Activated naive CD4-positive, alpha-beta T cell treated with anti-CD3 and anti-CD28 coated beads, Interleukin-2, amount 10 ng/mL, durations not matched to agents 7 days and 5 days (primary cell): ENCODE measurements around the gene UTRN.

Source experiments
- CTCF ChIA-PET: fragments of 350-600 bp; sonication (Branson Sonifier 250); formaldehyde crosslinking; loops from one replicate; lab custom pipeline; 2021; ENCODE audit warnings: antibody characterized with exemption; lab: Charles Lee
- DNase-seq: peaks from one replicate; pipeline ENCODE4 v3.0.0-alpha.2; 2020
- H3K27ac Mint-ChIP-seq: one replicate; pipeline ENCODE4 v1.8.0; 2021; ENCODE audit warnings: mild to moderate bottlenecking, moderate library complexity, mixed read lengths
- H3K27me3 Mint-ChIP-seq: one replicate; pipeline ENCODE4 v1.8.0; 2021; ENCODE audit warnings: mild to moderate bottlenecking, mixed read lengths
- H3K36me3 Mint-ChIP-seq: one replicate; pipeline ENCODE4 v1.8.0; 2021; ENCODE audit warnings: mixed read lengths
- H3K4me1 Mint-ChIP-seq: one replicate; pipeline ENCODE4 v1.8.0; 2021; ENCODE audit warnings: mixed read lengths
- H3K4me3 Mint-ChIP-seq: one replicate; pipeline ENCODE4 v1.8.0; 2021; ENCODE audit warnings: mild to moderate bottlenecking, moderate library complexity, mixed read lengths
- H3K9me3 Mint-ChIP-seq: one replicate; pipeline ENCODE4 v1.8.0; 2021; ENCODE audit warnings: mixed read lengths

The UTRN gene

DNA sequence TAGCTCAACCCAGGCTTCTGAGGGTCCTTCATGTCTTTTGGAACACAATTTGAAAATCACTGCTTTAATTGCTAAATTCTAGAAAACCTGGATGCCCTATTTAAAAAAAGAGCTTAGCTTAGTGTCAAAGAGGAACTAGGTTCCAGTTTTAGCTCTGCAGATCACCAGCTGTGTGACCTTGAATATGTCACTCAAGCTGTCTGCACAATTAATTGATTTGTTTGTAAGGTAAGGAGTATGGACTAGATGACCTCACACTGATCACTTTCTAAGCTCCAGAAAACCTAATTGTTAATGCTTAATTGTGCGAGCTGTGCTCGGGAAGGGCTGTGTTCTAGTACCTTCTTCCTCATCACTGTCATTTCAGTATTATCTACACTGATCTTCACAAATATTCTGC is 26.2 kb downstream of the UTRN start:
- Mint-ChIP-seq H3K9me3 (no peaks in the 10 kb centered on the region), H3K27ac (no peak overlapping the region), H3K4me3 (no peak overlapping the region), H3K4me1 (peaks cover 9% of the 10 kb centered on the region), H3K27me3 (peaks cover 8% of the 10 kb centered on the region), H3K36me3 (no peaks in the 10 kb centered on the region)
- CTCF ChIA-PET, result no interaction called here
- DNase-seq, result no peak

DNA sequence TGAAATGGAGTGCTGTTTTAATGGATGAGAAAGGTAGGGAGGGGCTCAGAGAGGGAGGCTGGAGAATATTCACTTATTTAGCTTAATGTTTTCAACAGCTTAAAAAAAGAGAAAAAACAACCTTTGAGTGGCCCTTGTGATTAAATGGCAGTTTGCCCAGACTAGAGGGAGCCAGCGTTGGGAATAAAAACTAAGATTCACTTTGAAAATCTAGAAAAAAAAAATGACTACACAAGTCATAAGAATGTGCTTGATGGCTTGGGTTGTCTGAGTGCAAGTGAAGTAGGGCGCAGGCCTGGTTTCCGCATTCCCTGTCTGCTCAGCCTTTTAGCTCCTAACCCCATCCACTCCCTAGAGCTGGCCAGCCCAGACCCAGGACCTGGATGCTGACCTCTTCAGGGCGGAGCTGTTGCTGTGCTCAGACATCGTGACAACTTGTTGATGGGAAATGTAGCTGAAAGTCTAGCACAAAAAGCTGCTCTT is 28.9 kb downstream of the UTRN start:
- DNase-seq, result no peak
- CTCF ChIA-PET, result no interaction called here
- Mint-ChIP-seq H3K27me3 (peaks cover 8% of the 10 kb centered on the region), H3K4me3 (no peak overlapping the region), H3K36me3 (no peaks in the 10 kb centered on the region), H3K27ac (no peak overlapping the region), H3K9me3 (no peaks in the 10 kb centered on the region), H3K4me1 (peaks cover 7% of the 10 kb centered on the region)

DNA sequence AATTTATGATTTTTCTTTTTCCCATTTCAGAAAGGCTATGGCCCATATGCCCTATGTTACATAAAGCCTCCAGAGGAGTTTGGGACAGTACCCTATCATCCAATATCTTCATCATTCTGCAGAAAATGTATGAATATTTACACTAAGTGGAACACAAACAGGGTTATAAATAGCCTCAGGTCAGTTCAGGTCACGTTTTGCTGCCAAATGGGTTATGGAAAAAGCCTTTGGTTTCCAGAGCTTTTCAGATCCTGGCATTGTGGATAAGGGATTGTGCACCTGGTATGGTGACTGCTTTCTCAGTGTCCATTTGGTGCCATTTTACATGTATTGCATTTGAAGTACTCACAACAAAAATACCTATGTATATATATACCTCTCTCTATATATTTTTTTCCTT is 29.4 kb downstream of the UTRN start:
- Mint-ChIP-seq H3K9me3 (no peaks in the 10 kb centered on the region), H3K36me3 (no peaks in the 10 kb centered on the region), H3K27me3 (peaks cover 8% of the 10 kb centered on the region), H3K4me3 (no peak overlapping the region), H3K4me1 (peaks cover 7% of the 10 kb centered on the region), H3K27ac (no peak overlapping the region)
- no peak for DNase-seq
- CTCF ChIA-PET, result no interaction called here

DNA sequence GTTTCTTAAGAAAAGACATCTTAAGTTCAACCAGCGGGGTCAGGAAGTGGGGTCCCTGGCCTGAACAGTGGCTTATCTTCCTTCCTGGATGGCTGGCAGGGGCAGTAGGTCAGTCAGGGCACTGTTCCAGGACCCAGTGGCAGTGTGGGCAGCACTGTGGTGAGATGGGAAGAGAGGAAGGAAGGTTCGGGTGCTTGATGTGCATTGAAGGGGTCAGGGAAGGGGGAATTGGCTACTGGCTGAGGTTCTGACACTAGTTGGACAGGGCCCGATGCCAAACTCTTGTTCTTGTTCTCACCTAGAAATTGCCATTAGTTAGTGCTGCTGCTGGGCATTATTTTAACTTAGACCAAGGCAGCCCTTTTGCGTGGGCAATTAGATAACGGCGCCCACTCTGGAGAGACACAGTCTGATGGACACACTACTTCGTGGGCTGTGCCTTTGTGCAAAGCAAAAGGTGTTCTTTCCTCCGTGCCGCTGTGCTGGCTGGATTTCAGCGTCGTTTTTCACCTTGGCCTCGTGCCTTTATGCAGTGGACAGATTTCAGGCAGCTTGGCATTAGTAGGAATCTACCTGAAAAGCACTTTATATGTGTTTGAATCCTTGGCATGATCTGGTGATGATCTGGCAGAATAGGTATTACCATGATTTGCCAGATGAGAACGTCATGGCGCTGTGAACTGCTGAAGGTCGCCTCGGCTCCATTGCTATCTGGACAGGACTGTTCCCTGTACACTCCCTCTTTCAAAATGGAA is 30.3 kb downstream of the UTRN start:
- Mint-ChIP-seq H3K36me3 (no peaks in the 10 kb centered on the region), H3K9me3 (no peaks in the 10 kb centered on the region), H3K4me3 (no peak overlapping the region), H3K27me3 (peaks cover 8% of the 10 kb centered on the region), H3K4me1 (peaks cover 8% of the 10 kb centered on the region), H3K27ac (no peak overlapping the region)
- CTCF ChIA-PET, result no interaction called here
- no peak for DNase-seq

DNA sequence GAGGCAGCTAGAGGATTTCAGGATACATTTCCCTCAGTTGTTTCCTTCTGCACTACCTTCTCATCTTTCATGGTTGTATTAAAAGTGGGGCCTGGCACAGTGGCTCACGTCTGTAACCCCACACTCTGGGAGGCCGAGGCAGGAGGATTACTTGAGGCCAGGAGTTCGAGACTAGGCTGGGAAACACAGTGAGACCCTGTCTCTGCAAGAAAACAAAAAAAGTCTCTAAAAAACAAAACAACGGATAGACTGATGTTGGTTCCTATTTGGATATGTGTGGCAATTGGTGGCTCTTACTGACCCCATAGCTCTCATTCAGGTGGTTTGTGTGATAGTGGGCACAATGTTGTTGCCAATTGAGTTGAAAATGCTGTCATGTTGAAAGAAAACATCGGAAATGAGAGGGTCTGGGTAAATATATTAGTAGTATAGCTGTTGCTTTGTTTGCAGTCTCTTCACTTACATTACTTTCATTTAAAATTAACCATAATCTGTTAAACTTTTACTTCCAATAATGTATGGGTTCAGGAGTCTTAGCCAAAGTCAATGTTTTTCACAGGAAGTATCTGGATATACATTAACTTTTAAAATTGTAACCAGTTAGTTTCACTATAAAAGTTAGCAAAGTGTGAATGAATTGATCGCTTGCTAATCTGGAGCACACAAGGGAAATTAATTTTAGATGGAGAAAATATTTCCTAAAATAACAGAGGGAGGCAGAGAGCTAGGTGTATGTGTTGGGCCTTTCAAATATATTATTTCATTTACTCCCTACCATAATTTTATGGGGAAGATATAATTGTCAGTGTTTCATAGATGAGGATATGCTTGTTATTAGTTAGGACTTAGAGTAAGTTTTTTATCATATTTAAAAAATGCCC is 31.1 kb downstream of the UTRN start:
- no peak for DNase-seq
- no peak overlapping the region for H3K27ac Mint-ChIP-seq
- peaks cover 8% of the 10 kb centered on the region for H3K27me3 Mint-ChIP-seq
- H3K9me3 Mint-ChIP-seq, result no peaks in the 10 kb centered on the region
- no peaks in the 10 kb centered on the region for H3K36me3 Mint-ChIP-seq
- H3K4me3 Mint-ChIP-seq, result no peak overlapping the region
- CTCF ChIA-PET, result no interaction called here
- H3K4me1 Mint-ChIP-seq, result peaks cover 9% of the 10 kb centered on the region

DNA sequence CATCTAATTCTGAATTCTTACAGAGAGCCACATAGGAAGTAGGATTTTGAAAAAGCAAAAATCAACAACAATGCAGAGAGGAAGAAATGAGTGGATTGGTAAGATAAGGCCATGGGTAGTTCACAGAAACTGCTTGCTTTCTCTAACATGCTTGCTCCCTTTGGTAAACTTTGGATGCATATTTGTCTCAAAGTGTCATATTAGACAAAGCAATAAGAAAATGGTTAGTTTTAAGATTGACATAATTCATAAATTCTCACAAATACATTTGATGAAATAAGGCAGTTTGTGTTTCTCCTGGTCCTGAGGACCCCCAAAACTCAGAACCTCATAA is 31.7 kb downstream of the UTRN start:
- Mint-ChIP-seq H3K9me3 (no peaks in the 10 kb centered on the region), H3K4me3 (no peak overlapping the region), H3K27me3 (peaks cover 8% of the 10 kb centered on the region), H3K36me3 (no peaks in the 10 kb centered on the region), H3K27ac (no peak overlapping the region), H3K4me1 (peaks cover 9% of the 10 kb centered on the region)
- CTCF ChIA-PET, result no interaction called here
- DNase-seq, result no peak

DNA sequence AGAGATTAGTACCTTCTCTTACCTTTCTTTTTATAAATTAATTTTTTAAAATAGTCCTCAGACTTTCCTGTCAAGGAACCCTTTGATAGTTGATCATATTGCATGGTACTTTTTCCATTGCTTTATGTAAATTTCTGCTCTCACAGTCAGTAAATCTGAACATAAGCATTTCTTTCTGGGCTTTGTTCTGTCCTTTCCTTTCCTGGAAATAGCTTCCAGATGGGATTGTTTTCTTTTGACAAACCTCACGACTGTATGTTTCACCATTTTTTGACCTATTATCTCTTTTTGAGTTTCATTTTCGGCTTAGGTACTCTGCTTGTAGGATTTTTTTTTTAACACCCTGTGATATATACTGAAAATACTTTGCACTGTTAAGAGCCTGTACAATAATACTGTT is 32.6 kb downstream of the UTRN start:
- no peak for DNase-seq
- H3K27me3 Mint-ChIP-seq, result peaks cover 8% of the 10 kb centered on the region
- H3K36me3 Mint-ChIP-seq, result no peaks in the 10 kb centered on the region
- CTCF ChIA-PET, result no interaction called here
- no peak overlapping the region for H3K27ac Mint-ChIP-seq
- no peaks in the 10 kb centered on the region for H3K9me3 Mint-ChIP-seq
- peaks cover 9% of the 10 kb centered on the region for H3K4me1 Mint-ChIP-seq
- H3K4me3 Mint-ChIP-seq, result no peak overlapping the region

DNA sequence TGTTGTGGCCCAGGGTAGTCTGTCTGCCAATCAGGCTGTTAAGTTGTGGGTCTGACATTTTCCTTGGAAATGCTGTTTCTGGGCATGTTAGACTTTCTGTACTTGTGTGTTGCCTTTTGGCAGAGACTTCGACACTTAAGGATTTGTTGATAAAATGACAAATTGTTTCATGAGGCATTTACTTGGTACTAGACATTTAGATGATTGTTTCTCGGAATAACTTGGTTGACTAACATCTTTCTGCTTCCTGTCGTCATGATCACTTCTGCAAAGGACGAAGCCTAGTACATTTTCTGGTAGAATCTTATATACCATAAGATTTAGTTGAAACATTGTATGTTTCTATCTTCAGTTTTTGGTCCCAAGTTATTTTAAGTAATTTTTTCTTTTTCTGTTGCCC is 34.1 kb downstream of the UTRN start:
- Mint-ChIP-seq H3K27me3 (no peaks in the 10 kb centered on the region), H3K9me3 (no peaks in the 10 kb centered on the region), H3K36me3 (no peaks in the 10 kb centered on the region), H3K4me1 (peaks cover 9% of the 10 kb centered on the region), H3K27ac (no peak overlapping the region), H3K4me3 (no peak overlapping the region)
- DNase-seq, result no peak
- CTCF ChIA-PET, result no interaction called here

DNA sequence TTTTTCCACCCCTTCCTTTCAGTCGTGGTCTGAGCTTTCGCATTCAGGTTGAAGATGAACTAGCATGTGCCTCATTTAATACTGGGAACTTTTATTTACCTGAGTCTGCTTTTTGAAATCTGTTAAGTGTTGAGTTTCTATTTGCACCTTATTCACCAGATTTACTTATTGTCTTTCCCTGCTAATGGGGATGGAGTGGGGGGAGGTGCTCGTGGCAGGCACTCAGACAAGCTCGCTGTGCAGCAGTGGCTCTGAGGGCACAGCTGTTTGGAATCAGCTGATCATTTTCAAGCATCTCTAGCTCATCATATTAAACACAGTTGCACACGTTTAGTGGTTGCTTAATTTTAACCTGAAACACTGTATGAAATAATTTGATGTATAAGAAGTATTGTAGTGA is 35.6 kb downstream of the UTRN start:
- Mint-ChIP-seq H3K27ac (no peak overlapping the region), H3K27me3 (no peaks in the 10 kb centered on the region), H3K9me3 (no peaks in the 10 kb centered on the region), H3K4me1 (peaks cover 9% of the 10 kb centered on the region), H3K36me3 (no peaks in the 10 kb centered on the region), H3K4me3 (no peak overlapping the region)
- CTCF ChIA-PET, result no interaction called here
- DNase-seq, result no peak

DNA sequence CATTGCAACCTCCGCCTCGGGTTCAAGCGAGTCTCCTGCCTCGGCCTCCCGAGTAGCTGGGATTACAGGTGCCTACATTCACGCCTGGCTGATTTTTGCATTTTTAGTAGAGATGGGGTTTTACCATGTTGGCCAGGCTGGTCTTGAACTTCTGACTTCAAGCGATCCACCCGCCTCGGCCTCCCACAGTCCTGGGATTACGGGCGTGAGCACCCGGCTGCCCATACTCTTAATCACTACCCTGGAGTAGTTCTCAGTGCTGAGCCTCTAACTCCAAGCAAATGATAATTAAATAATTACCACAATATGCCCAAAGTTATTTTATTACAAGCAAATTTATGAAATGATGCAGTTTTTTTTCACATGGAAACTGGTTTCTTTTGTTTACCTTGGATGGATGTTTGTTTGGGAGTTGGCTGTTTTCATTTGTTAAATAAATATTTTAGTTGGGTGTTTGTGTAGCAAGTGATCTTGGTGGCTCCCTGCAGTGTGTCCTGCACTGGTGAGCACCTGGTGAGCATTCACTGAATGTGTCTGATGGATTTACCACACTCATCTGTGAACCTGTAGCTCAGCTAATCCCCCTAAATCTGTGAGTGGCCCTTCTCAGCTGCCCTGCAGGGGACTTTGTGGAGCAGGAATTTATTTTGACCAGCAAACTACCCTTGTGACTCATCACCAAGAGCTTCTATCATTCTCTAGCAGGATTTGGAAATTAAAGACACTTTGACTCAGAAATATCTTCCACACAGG is 36.9 kb downstream of the UTRN start:
- Mint-ChIP-seq H3K36me3 (no peaks in the 10 kb centered on the region), H3K27me3 (peaks cover 4% of the 10 kb centered on the region), H3K27ac (no peak overlapping the region), H3K4me3 (no peak overlapping the region), H3K9me3 (no peaks in the 10 kb centered on the region), H3K4me1 (peaks cover 9% of the 10 kb centered on the region)
- DNase-seq, result no peak
- CTCF ChIA-PET, result no interaction called here

DNA sequence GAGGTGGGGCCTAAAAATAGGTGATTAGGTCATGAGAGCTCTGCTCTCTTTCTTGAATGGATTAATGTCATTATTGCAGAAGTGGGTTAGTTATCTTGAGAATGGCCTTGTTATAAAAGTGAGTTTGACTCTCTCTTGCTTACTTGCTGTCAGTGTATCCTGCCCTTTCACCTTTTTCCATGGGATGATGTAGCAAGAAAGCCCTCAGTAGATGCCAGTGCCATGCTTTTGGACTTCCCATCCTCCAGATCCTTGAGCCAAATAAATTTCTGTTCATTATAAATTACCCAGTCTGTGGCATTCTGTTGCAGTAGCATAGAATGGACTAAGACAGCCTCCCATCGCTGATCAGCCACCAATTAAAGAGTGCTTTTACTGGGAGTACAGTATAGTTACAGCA is 40.1 kb downstream of the UTRN start:
- CTCF ChIA-PET, result no interaction called here
- Mint-ChIP-seq H3K4me1 (peaks cover 9% of the 10 kb centered on the region), H3K36me3 (no peaks in the 10 kb centered on the region), H3K9me3 (no peaks in the 10 kb centered on the region), H3K4me3 (no peak overlapping the region), H3K27ac (no peak overlapping the region), H3K27me3 (peaks cover 5% of the 10 kb centered on the region)
- no peak for DNase-seq

DNA sequence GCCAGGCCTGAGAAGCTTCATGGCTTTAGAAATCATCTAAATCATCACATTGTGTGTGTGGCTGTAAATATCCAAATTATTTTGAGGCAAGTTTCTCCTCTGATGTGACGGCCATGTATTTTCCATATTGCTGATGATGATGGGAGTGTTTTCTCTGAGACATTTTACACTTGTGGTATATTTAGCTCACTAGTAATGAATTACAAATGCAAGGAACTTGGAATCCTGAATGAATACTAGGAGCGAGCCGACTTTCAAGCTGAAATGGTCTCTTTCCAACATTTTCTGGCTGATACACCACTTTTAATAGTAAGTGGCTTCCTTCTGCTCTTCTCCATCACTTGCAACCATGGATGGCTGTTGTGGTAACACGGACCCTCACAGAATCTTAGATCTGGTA is 41.3 kb downstream of the UTRN start:
- DNase-seq, result no peak
- CTCF ChIA-PET, result no interaction called here
- Mint-ChIP-seq H3K9me3 (no peaks in the 10 kb centered on the region), H3K36me3 (no peaks in the 10 kb centered on the region), H3K27ac (no peak overlapping the region), H3K27me3 (peaks cover 5% of the 10 kb centered on the region), H3K4me1 (no peaks in the 10 kb centered on the region), H3K4me3 (no peak overlapping the region)

DNA sequence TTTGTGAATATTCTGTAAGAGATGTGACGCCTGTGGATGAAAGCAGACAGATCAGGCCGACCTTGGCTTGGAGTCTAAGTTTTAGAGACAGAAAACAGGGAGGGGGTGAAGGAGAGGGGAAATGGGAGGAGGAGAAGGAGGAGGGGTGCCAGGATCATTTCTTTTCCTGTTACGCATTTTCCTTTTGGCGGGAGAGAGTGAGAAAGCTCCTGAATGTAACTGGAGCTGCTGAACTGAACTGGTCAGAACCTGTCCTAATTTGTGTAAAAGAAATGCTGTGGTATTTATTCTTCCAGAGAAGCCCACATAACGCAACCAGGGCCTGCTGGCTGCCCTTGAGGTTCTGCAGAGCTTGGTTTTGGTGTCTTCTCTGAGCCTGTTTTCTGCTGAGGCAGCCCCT is 41.9 kb downstream of the UTRN start:
- CTCF ChIA-PET, result no interaction called here

More for the DNA sequence above, 41.9 kb downstream of the UTRN start:
- Mint-ChIP-seq H3K4me3 (no peak overlapping the region), H3K4me1 (no peaks in the 10 kb centered on the region), H3K27ac (no peak overlapping the region), H3K27me3 (peaks cover 5% of the 10 kb centered on the region), H3K9me3 (no peaks in the 10 kb centered on the region), H3K36me3 (no peaks in the 10 kb centered on the region)
- DNase-seq, result no peak
